Medulla oblongata (tissue), 1 donor: ENCODE data around the gene TUBGCP6.
"Not testable (repeated sequence)": the region's sequence is repeated elsewhere in the genome, so short reads cannot be mapped to it uniquely, and the experiment has no call there.

Experiments used
- DNase-seq: peaks from one replicate; pipeline ENCODE4 v3.0.0-alpha.2; 2015; ENCODE audit errors: extremely low spot score

The TUBGCP6 gene

DNA sequence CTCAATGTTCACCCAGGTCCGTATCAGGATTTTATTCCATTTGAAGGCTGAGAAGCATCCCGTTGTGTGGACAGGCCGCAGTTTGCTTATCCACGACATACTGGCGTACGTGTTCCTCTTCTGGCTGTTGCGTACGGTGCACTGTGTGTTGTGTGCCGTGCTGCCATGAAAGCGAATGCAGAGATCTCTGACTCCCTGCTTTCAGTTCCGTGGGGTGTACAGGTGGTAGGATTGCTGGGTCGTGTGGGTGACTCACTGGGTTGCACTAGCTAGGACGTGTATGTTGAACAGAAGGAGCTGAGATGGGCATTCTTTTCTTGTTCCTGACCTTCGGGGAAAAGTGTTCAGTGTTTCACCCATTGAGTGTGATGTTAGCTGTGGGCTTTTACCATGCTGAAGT is 33.7 kb downstream of the TUBGCP6 start:
- DNase-seq: no peak

DNA sequence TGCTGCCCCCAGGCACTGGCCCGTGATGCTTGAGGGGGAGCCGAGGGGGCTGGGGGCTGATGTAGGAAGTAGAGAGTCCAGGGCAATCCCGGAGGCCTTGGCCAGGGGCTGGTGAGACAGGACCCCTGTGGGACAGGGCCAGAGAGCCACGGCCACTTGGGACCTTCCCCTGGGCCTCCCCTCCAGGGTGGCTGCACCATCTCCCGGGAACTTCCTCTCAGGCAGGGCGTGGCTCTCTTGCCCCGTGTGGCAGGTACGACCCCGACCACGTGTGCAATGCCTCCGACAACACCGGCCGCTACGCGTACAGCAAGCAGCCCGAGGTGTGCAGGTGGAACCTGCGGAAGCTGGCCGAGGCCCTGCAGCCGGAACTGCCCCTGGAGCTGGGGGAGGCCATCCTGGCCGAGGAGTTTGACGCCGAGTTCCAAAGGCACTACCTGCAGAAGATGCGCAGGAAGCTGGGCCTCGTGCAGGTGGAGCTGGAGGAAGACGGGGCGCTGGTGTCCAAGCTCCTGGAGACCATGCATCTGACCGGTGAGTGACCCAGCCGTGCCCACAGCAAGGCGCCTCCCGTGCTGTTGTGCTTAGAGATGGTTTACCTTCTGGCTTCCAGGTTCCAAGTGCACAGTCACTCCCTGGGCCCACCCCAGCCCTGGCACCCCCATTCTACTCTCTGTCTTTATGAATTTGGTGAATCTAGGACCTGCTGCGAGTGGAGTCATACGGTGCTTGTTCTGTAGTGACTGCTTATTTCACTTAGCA is 34.3 kb downstream of the TUBGCP6 start:
- no peak for DNase-seq

DNA sequence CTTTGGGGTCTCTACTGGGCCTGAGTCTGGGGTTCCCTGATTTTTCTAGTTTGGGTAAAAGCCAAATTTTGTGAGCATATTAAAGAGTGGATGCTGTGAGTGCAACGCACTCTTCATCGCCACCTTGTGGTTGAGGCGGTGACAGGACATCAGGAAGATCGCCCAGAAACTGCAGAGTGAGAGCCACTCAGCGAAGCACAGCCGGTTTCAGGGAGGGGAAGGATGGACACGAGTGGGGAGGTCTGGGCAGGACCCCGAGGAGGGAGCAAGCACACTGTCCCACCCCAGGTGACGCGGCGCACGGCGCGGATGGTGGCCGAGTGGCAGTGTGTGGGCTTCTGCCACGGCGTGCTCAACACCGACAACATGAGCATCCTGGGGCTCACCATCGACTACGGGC is 34.9 kb downstream of the TUBGCP6 start:
- peak; percentile 74 for DNase-seq

DNA sequence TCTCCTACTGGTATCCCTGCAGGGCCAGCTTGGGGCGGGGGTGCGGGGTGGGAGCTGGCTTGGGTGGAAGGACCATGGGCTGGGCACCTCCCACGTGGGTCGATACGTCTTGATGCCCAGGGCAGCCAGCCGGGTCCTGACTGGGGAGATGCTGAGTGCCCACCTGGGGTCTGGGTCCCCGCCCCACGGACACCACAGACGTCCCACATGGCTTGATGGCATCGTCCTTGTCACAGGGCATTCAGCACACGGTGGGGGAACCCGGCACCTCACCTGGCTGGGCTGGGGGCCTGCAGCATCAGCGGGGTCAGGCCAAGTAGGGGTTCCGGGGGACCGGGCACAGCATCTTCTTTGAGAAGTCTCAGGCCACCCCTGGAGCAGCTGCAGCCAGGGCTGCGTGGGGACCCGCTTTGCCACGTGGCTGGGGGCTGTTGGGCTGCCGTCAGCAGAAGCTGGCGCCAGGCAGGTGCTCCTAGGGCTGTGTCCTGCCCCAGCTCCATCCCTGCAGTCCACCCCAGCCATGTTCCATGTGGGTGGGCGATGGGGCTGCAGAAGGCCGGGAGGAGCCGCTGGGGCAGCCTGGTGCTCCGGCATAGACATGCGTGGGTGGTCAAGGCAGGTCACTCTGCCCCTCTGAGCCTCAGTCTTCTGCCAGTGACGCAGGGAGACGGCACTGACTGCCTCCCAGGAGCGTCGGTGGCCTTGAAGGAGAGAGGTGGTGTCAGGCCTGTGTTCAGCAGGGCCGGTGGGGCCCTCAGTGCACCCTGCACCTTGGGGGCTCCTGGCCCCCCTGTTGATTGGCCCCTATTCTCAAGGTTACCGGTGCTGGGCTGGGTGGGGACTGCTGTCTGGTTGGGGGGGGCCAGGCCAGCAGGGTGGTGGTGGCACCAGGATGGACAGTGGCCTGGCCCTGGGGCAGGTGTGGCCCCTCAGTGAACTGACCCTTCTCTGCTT is 35.6 kb downstream of the TUBGCP6 start:
- DNase-seq: no peak

DNA sequence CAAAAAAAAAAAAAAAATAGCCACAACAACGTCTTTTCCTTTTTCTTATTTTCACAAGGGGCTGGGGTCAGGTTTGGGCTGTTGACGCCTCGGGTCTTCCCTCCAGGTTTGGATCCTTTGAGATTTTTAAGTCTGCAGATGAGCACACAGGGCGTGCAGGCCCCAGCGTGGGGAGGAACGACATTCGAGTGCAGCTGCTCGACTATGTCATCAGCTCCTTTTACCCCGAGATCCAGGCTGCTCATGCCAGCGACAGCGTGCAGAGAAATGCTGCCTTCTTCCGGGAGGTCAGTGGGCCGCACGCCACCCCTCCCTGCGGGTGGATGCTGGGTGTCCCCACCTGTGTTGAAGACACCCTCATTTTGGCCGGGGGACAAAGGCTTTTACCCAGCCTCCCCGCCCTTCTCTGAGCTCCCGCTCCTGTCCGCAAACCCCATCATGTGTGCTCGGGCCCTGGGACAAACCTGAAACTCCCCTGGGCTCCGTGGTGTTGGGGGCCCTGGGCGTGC is 36.3 kb downstream of the TUBGCP6 start:
- no peak for DNase-seq

DNA sequence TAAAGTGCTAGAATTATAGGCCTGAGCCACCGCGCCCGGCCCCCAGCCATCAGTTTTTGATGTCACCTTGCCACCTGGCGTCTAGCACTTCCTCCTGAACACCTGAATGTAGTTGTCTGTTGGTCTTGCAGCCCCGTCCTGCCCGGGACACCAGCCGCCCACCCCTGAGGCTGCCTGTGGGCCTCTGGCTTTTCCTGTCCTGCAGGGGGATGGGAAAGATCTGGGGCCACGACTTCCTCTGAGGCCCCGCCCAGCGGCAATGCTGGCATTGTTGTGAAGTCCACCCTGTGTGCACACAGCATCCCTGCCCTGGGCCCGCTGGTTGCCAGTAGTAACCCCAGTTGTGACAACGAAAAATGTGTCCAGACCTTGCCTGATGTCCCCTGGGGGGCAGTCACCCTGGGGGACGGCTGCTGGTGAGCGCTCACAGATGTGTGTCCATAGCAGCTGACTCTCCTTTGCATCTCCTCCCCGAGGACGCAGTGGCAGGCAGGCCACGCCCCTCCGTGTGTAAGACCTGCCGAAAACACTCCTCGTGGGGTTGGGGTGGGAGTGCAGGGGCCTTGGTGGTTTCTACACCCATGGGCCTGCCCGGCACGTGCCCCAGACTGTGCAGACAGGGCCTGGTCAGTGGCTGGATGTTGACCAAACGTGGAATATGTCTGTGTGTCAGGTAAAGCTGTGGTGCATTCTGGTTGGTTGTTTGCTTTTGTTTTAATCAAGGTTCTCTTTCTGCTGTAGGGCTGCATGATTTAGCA is 37.3 kb downstream of the TUBGCP6 start:
- no peak for DNase-seq

DNA sequence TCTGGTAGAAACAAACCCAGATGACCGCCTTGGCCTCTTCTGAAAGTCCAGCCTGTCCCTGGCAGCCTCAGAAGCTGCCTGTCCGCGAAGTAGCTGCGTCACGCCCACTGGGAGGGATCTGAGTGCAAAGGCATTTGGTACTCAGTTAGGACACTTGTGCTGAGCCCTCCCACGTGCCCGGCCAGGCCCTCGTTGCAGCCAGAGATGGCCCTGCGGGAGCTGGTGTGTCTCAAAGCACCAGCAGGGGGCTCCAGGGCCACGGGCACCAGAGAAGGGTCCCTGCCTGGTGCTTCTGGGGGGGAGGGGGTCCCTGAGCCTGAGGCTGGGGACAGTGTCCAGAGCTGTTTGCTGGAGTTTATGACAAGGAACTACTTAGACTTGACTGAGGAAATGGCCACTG is 38.2 kb downstream of the TUBGCP6 start:
- peak; percentile 61 for DNase-seq

DNA sequence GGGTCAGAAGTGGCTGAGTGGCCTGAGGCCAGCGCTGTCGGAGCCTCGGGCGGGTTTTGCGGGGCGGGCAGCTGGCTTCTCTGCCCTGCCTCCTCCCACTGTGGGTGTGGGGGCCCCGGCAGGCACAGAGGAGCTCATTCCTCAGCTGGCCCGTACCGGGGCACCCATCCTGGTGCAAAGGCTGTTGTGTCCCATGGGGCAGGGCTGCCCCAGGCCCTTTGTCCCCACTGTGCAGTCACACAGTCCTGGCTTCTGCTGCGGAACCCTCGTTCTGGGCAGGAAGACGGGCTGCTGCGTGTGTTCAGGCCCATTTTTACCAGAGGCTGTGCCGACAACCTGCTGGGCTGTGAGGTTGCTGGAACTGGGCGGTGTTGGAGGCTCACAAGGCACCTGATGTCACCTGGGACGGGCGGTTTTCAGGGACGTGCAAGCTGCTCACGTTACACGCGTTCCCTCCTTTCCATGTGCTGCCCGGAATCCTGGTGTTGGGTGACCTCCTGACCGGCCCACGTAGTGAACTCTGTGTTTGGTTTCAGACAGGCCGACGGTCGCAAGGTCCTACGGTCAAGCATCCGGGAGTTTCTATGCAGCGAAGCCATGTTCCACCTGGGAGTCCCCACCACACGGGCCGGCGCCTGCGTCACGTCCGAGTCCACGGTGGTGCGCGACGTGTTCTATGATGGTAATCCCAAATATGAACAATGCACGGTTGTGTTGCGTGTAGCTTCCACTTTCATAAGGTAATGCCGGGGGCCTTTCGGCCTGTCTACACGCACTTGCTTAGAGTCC is 38.8 kb downstream of the TUBGCP6 start:
- no peak for DNase-seq

DNA sequence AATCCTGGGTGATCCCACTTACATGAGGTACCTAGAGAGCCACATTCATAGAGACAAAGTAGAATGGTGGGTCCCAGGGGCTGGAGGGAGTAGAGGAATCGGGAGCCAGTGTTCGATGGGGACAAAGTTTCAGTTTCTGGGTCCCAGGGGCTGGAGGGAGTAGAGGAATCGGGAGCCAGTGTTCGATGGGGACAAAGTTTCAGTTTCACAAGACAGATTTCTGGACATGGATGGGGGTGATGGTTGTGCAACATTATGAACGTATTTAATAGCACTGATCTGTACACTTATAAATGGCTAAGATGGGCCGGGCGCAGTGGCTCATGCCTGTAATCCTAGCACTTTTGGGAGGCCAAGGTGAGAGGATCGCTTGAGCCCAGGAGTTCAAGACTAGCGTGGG is 39.8 kb downstream of the TUBGCP6 start:
- not testable (repeated sequence) for DNase-seq

DNA sequence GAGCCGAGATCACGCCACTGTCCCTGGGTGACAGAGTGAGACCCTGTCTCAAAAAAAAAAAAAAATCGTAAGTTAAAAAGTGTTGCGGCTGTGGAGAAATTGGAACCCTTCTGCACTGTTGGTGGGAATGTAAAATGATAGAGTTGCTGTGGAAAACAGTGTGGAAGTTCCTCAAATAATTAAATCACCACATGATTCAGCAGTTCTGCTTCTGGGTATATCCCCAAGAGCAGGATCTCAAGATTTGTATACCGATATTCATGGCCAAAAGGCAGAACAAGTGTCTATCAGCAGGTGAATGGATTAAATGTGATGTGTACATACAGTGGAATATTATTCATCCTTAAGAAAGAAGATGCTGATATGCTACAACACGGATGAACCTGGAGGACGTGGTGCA is 40.3 kb downstream of the TUBGCP6 start:
- DNase-seq: no peak

DNA sequence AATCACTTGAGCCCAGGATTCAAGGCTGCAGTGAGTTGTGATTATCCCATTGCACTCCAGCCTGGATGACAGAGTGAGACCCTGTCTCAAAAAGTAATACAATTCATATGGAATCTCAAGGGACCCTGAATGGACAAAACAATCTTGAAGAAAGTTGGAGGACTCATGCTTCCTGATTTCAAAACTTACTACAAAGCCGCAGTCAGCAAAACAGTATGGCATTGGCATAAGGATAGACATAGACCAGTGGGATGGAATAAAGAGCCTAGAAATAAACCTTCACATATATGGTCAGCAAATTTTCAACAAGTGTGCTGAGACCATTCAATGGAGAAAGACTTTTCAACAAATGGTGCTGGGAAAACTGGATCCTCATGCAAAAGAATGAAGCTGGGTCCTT is 41.5 kb downstream of the TUBGCP6 start:
- DNase-seq: no peak

DNA sequence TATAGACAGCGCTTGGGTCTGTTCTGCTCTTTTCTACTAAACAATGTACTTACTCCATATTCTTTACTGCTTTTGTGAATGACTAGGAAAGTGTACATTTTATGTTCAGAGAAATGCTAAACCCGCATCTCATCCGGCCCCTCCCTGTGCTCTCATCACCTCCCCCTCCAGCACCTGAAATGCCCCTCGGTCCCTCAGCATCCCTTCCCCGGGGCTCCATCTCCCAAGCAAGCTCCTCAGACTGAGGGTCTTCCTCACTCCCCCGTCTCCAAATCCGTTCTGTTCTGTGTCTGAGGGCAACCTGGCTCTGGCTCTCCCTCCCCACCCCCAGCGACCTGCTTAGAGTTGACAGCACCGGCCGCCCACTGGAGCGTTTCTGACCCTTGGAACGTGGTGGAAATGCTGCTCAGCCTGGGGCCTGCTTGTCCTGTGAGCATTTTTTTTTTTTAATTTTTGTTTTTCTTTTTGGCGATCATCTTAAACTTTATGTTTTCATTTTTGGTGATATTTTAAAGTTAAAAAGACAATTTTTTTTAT is 42.6 kb downstream of the TUBGCP6 start:
- DNase-seq: no peak

DNA sequence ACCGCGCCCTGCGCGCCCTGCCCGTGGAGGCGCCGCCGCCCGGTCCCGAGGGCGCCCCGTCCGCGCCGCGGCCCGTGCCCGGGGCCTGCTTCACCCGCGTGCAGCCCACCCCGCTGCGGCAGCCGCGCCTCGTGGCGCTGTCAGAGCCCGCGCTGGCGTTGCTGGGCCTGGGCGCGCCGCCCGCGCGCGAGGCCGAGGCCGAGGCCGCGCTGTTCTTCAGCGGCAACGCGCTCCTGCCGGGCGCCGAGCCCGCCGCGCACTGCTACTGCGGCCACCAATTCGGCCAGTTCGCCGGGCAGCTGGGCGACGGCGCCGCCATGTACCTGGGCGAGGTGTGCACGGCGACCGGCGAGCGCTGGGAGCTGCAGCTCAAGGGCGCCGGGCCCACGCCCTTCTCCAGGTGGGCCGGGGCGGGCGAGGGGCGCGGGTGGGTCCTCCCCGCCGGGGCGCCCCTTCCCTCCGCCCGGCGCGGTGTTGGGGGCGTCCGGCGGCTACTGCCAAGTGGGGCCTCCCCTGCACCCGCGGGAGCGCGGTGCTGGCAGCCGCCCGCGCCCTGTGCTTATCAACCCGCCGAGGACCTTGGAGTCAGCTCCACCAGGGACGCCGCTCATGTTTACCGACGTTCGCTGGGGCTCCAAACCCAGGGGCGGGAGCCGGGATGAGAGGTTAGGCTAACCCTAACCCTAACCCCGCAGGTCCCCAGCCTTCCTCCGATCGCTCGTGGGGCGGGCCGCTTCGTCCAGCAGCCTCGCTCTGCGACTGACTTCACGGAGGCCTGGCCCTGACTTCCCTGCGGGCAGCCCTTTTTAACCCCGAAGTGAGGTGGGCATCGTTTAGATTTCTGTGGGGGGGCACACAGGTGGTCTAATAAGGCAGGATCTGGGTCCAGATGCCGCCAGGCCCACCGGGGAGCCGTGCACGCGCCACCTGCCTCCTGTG is 43.4 kb downstream of the TUBGCP6 start:
- DNase-seq: no peak

DNA sequence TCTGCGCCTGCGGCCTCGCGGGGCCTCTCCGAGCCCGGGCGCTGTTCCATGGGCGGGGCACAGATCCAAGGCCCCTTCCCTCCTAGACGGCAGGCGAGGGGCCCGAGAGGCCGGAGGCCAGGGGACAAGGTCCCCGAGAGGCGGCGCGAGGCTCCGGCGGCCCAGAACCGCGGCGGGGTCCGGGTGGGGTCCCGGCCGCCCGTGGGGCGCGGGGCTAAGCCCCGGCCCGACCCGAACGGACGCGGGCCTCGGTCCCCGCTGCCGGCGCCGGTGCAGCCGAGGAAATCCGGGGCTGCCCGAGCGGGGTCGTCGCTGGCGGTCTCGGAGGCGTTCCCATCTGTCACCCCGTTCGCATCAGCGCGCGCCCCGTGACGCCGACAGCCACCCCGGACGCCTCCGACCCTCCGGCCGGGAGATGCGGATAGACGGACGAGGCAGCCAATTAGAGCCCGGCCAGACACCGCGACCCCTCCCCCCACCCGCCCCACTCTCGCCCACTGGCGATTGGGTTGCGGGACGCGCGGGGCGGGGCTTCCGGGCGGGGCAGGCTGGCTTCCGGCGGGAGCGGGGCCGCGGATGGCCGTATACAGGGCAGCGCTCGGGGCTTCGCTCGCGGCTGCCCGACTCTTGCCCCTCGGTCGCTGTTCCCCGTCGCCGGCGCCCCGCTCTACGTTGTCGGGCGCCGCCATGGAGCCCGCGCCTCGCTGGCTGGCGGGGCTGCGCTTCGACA is 44.2 kb downstream of the TUBGCP6 start, which contains the start of gene SELENOO:
SELENOO (plus strand) TSS at position 551 of the 730 bp plus-strand sequence; CDS start at position 577, 26 bp downstream.
- DNase-seq: peak; percentile 91

DNA sequence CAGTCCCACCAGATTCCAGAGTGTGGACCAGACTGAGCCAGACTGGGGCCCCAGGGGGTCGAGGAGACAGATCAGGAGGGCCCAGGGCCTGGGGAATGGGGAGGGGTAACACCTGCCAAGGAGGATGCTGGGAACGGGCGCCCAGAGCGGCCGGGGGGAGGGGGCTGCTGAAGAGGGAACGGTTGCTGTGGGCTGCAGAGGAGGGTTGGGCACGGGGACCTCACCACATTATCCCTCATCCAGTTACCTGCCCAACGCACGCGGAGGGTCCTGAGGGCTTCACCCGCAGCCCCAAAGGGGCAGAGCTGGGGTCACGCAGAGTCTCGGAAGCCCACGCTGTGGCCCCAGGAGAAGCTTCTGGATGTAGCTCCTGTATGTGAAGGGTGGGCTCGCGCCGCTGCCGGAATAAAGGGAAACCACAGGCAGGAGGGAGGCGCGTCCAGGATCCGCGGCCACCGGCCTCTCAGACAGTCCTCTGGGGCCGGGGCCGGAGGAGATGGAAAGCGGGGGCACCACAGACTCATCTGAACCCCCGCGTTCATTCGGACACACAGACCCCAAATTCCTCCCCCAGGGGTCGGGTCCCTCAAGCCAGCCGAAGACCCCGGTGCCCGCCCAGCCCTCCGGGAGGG is 44.9 kb downstream of the TUBGCP6 start:
- DNase-seq: no peak

DNA sequence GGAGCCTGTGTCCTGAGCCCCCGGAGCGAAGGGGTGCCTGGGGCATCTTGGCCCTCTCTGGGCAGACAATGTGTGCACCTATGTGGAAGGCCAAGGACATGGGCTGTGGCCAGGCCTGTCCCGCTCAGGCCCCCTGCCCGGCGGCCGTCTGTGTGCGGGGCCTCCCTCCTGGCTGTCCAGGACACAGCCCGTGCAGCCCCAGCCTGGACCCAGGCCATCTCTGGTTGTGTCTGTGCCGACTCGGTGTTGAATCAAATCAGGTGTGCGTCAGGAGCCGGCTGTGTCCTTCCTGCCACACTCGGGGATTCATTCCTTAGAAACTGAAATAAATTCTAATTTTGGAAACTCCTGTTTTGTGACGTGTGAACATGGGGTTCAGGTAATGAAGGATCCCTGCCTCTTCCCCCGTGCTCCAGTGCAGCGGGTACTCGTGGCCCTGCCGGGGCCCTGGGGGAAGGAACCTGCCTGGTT is 45.5 kb downstream of the TUBGCP6 start:
- DNase-seq: no peak

DNA sequence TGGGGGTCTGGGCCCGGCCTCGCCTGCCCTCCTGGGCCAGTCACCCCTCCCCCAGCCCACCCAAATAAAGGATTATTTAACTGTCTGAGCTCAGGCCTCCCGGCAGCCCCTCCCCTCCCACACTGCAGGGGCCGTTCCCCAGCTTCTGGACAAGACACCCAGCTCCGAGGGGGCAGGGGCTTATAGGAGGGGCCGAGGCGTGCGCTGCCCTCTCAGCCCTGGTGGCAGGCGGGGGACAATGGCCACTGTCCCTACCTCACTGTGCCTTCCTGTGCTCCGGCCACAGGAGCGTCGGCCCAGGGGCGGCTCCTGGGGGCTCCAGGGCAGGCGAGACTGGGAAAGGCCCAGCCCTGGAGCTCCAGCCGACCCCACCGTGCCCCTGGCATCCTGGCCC is 46.2 kb downstream of the TUBGCP6 start:
- DNase-seq: no peak
